GM23338 (cell line): ENCODE data around the gene MYH13.

Source experiments
- CTCF ChIP-seq, 2 experiments: fragments of 200-600 bp in 1 of 2; sonication (generic) in 1 of 2; conservative IDR thresholded peaks; 2 replicates each; pipeline versions ENCODE4 v1.5.1 to v1.6.1; 2016 to 2017; ENCODE audit warnings: antibody characterized with exemption in 2 of 2, low read depth in 2 of 2, mild to moderate bottlenecking in 2 of 2, moderate library complexity in 1 of 2
- EZH2 ChIP-seq: fragments of 200-600 bp; sonication (generic); IDR thresholded peaks from one replicate; pipeline ENCODE4 v1.8.0; 2017; ENCODE audit warnings: antibody characterized with exemption, mild to moderate bottlenecking, low read depth; ENCODE audit not compliant: unreplicated experiment
- EZH2phosphoT487 ChIP-seq: fragments of 200-600 bp; sonication (generic); IDR thresholded peaks from one replicate; pipeline ENCODE4 v1.8.1; 2018; ENCODE audit warnings: antibody characterized with exemption; ENCODE audit not compliant: unreplicated experiment
- JUNB ChIP-seq: IDR thresholded peaks from one replicate; pipeline ENCODE4 v1.6.1; 2016; ENCODE audit warnings: antibody characterized with exemption; ENCODE audit not compliant: unreplicated experiment
- NANOG ChIP-seq: IDR thresholded peaks from 2 replicates; pipeline ENCODE4 v1.6.1; 2016; ENCODE audit warnings: antibody characterized with exemption, borderline replicate concordance
- POLR2AphosphoS5 ChIP-seq: IDR thresholded peaks from 2 replicates; pipeline ENCODE4 v1.6.1; 2016; ENCODE audit warnings: antibody characterized with exemption, low read depth

GRCh38 chr17:10271106-10271562, 101.7 kb downstream of the MYH13 start:
- TF ChIP-seq EZH2, result no peak
- no peak for TF ChIP-seq CTCF (conservative IDR thresholded peaks at IDR 0.05; ENCODE audit: low read depth in 2 of 2)
- TF ChIP-seq POLR2AphosphoS5, result no peak
- TF ChIP-seq EZH2phosphoT487, result no peak
- no peak for TF ChIP-seq NANOG
- TF ChIP-seq JUNB, result no peak
